Testis (tissue), 3 donors: ENCODE data around the gene PAQR4. TPM values are rescaled to one million over a fixed set of nuclear protein-coding genes. Genes with fewer than 3 reads are reported as not detected.

Experiments used
- DNase-seq: peaks from one replicate; pipeline ENCODE4 v3.0.0-alpha.2; 2019
- H3K27ac ChIP-seq, 2 donors: fragments of 200-600 bp; sonication (generic); one replicate each; pipeline ENCODE4 v1.5.1; 2019
- H3K27me3 ChIP-seq: fragments of 200-600 bp; sonication (generic); one replicate; pipeline ENCODE4 v1.5.1; 2019
- H3K36me3 ChIP-seq: fragments of 200-600 bp; sonication (generic); one replicate; pipeline ENCODE4 v1.5.1; 2017; ENCODE audit warnings: low read depth; ENCODE audit errors: missing control alignments
- H3K4me1 ChIP-seq: fragments of 200-600 bp; sonication (generic); one replicate; pipeline ENCODE4 v1.5.1; 2019
- H3K4me3 ChIP-seq, 2 donors: fragments of 200-600 bp; sonication (generic); one replicate each; pipeline ENCODE4 v1.5.1; 2017 to 2019
- H3K9me3 ChIP-seq: fragments of 200-600 bp; sonication (generic); one replicate; pipeline ENCODE4 v1.5.1; 2017
- CTCF ChIP-seq, 3 experiments: fragments of 450-650 bp in 2 of 3; fragments of 200-600 bp in 1 of 3; sonication (generic) in 1 of 3; IDR thresholded peaks; one replicate each; pipeline ENCODE4 v1.5.1; 2016 to 2019; ENCODE audit warnings: antibody characterized with exemption in 3 of 3, mild to moderate bottlenecking in 2 of 3, moderate library complexity in 1 of 3
- POLR2A ChIP-seq: fragments of 450-650 bp; IDR thresholded peaks from one replicate; pipeline ENCODE4 v1.6.1; 2017; ENCODE audit warnings: antibody characterized with exemption, mild to moderate bottlenecking, moderate library complexity
- WGBS, 2 donors: methylation state at CpG; one replicate each; pipeline ENCODE4 v1.1.5; 2018; 5-methylcytosine and 5-hydroxymethylcytosine counted together
- intact Hi-C: fragments of 100-400 bp; cut with DNase I; formaldehyde crosslinking; loops from one replicate; pipeline ENCODE4 v1.15.1; 2023; ENCODE audit warnings: low total_unique reads
- polyA plus RNA-seq: library from polyadenylated mRNA; stranded (reverse); fragments of 350-450 nt; fragmentation: Illumina TruSeq; extraction: RNeasy Lipid Tissue Mini Kit (QIAGEN cat#74804); gene quantifications from one replicate; pipeline ENCODE4 v1.2.3, GENCODE V29; 2014; ENCODE audit warnings: low read depth, low replicate concordance; ENCODE audit not compliant: insufficient read depth
- total RNA-seq, 2 donors: library from RNA; depleted of rRNA; stranded (reverse); fragments of >200 nt; gene quantifications; one replicate each; pipeline ENCODE4 v1.2.3, GENCODE V29; 2016

Gene PAQR4
- total and polyA plus RNA-seq, 3 donors from 2014 or later, result 6.2 to 7.1 (median 6.4) TPM

- intact Hi-C loops, result no loop called here
- no peak overlapping the region for H3K27ac ChIP-seq
- TF ChIP-seq POLR2A, result no peak
- H3K27me3 ChIP-seq, result no peaks in the 10 kb centered on the region
- peak overlapping the region in 1 of 2 donors; percentile 56 for H3K4me3 ChIP-seq
- no peaks in the 10 kb centered on the region for H3K36me3 ChIP-seq
- no peak for DNase-seq
- no peaks in the 10 kb centered on the region for H3K9me3 ChIP-seq
- peaks cover 9% of the 10 kb centered on the region for H3K4me1 ChIP-seq
- WGBS, 2 donors, result 87 to 92% methylated on average over 6 of the region's 6 CpGs
Measured at GRCh38 chr16:2970563-2970962, 1.4 kb downstream of the PAQR4 start.

DNA sequence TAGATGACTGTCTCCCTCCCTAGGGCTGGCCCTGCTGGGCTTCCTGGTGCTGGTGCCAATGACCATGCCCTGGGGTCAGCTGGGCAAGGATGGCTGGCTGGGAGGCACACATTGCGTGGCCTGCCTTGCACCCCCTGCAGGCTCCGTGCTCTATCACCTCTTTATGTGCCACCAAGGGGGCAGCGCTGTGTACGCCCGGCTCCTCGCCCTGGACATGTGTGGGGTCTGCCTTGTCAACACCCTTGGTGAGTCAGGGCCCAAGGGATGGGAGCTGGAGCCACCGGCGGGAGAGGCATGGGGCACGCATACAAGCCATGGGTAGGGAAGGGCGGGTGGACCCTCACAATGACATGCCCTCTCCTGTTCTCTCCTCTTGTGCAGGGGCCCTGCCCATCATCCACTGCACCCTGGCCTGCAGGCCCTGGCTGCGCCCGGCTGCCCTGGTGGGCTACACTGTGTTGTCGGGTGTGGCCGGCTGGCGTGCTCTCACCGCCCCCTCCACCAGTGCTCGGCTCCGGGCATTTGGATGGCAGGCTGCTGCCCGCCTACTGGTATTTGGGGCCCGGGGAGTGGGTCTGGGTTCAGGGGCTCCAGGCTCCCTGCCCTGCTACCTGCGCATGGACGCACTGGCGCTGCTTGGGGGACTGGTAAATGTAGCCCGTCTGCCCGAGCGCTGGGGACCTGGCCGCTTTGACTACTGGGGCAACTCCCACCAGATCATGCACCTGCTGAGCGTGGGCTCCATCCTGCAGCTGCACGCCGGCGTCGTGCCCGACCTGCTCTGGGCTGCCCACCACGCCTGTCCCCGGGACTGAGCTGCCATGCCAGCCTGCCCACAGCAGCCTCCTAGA, 2.2 kb downstream of the PAQR4 start:
- H3K36me3 ChIP-seq, result no peaks in the 10 kb centered on the region
- no peaks in the 10 kb centered on the region for H3K9me3 ChIP-seq
- no peak overlapping the region for H3K4me3 ChIP-seq
- 95 to 97% methylated on average over 18 to 25 of the region's 35 CpGs for WGBS, 2 donors
- intact Hi-C loops, result no loop called here
- H3K27me3 ChIP-seq, result no peaks in the 10 kb centered on the region
- no peak for DNase-seq
- H3K27ac ChIP-seq, result no peak overlapping the region
- peaks cover 9% of the 10 kb centered on the region for H3K4me1 ChIP-seq
- TF ChIP-seq POLR2A (no peak), CTCF (IDR thresholded peaks at IDR 0.05) (no peak)

GRCh38 chr16:2971985-2972784, 3.0 kb downstream of the PAQR4 start:
- TF ChIP-seq CTCF (IDR thresholded peaks at IDR 0.05) (no peak), POLR2A (no peak)
- 77 to 83% methylated on average over 11 to 15 of the region's 15 CpGs for WGBS, 2 donors
- Histone ChIP-seq H3K27me3 (no peaks in the 10 kb centered on the region), H3K36me3 (no peaks in the 10 kb centered on the region), H3K4me1 (peaks cover 9% of the 10 kb centered on the region), H3K4me3 (no peak overlapping the region), H3K27ac (no peak overlapping the region), H3K9me3 (no peaks in the 10 kb centered on the region)
- intact Hi-C loops, result no loop called here
- DNase-seq, result no peak

DNA sequence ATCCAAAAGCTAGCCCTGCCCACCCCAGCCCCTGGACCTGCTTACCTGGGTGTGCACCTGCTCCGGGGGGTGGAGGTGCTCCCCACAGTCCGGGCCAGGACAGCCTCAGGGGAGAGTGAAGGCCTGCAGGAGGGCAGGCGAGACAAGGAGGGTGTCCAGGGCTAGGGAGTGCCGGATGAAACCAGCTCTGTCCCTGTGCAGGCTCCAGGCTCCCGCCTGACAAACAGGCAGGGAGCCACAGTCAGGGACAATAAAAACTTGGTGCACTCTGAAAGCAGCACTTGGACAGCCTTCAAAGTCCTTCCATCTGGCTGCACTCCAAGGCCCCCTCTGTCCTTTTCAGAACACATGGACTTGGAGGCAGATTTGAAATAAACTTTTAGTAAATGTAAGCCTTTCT, 3.9 kb downstream of the PAQR4 start:
- WGBS, 2 donors, result 50 to 71% methylated on average over 2 to 5 of the region's 5 CpGs
- DNase-seq, result no peak
- peaks cover 9% of the 10 kb centered on the region for H3K4me1 ChIP-seq

More for the DNA sequence above, 3.9 kb downstream of the PAQR4 start:
- no peaks in the 10 kb centered on the region for H3K27me3 ChIP-seq
- H3K27ac ChIP-seq, result no peak overlapping the region
- intact Hi-C loops, result no loop called here
- H3K9me3 ChIP-seq, result no peaks in the 10 kb centered on the region
- no peak overlapping the region for H3K4me3 ChIP-seq
- TF ChIP-seq CTCF (IDR thresholded peaks at IDR 0.05) (no peak), POLR2A (no peak)
- H3K36me3 ChIP-seq, result no peaks in the 10 kb centered on the region
